Measurements from ENCODE around the gene DACT1.

DNA sequence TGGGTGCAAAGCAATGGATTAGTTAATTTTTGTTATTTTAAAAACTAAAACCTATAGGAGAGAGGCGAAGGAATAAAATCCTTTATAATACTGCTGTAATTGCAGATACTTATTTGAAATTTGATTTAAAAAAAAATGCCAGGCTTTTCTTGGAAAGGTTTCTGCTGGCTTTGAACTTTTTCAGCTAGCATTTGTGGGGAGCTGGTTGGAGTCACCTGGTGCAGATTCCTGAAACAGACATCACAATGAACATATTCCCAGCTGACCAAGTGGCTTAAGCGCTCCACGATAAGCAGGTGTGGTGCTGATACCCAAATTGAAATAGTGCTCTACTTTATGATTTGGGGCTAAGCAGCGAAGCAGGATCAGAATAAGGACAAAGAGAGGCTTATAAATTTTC is 42.9 kb downstream of the DACT1 start:
- TF ChIP-seq CTCF (IDR thresholded peaks at IDR 0.05), result no peak
- no peak for TF ChIP-seq POLR2A (IDR thresholded peaks at IDR 0.05)
- no peak for TF ChIP-seq POLR2AphosphoS5 (IDR thresholded peaks at IDR 0.05)
- no peak for TF ChIP-seq EP300 (IDR thresholded peaks at IDR 0.05)
